Activated T-cell treated with anti-CD3 and anti-CD28 coated beads, Interleukin-2, amount 50 U/mL, for 24 hours (primary cell): ENCODE measurements around the gene SCAI.
"Not testable (repeated sequence)": the region's sequence is repeated elsewhere in the genome, so short reads cannot be mapped to it uniquely, and the experiment has no call there.

Experiments
- DNase-seq: peaks from one replicate; pipeline ENCODE4 v3.0.0-alpha.2; 2020
- H3K27ac Mint-ChIP-seq: 2 replicates; pipeline ENCODE4 v1.8.0; 2020; ENCODE audit warnings: mild to moderate bottlenecking, mixed read lengths
- H3K27me3 Mint-ChIP-seq: 2 replicates; pipeline ENCODE4 v1.8.0; 2020; ENCODE audit warnings: mixed read lengths
- H3K36me3 Mint-ChIP-seq: 2 replicates; pipeline ENCODE4 v1.8.0; 2020; ENCODE audit warnings: low read depth, mixed read lengths
- H3K4me1 Mint-ChIP-seq: 2 replicates; pipeline ENCODE4 v1.8.0; 2020; ENCODE audit warnings: low read depth, mixed read lengths
- H3K4me3 Mint-ChIP-seq: 2 replicates; pipeline ENCODE4 v1.8.0; 2020; ENCODE audit warnings: mild to moderate bottlenecking, moderate library complexity, mixed read lengths
- H3K9me3 Mint-ChIP-seq: 2 replicates; pipeline ENCODE4 v1.8.0; 2020; ENCODE audit warnings: mixed read lengths

Gene SCAI

DNA sequence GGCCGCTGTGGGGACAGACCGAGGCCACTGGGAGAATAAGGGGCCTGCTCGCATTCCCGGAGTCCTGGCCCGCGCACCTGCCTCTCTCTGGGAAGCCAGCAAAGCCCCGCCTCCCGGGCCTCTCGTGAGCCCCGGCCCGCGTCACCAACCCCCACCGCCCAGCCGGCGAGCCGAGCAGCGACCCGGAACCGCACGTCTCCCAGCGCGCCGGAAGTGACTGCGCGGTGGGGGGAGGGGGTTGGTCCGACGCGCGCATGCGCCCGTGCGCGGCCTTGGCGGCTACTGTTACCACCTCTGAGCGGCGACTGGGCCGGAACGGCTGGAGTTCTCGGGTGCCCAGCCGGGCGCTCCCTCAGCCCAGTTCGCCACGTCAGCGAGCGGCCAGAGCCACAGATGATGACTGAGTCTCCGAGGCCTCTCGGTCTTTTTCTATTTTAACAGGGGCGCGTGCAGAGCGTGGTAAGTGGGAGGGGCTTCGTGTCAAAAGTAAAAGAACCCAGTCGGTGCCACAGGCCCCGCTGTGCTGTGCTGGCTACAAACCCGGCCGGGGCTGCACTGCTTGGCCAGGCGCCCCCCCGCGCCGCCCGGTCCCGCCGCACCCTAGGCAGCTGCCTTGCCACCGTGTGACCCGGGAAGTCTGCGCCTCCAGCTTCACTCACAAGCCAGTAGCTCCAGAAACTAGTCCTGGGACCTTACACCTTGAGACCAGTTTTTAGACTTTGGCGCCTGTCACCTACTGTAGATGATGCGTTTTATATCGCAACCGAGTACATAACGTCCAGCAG lies 202.2 kb downstream of the SCAI start, which contains the start of gene GOLGA1:
TSS of gene GOLGA1 (minus strand) at position 190 of the 785 bp plus-strand sequence. CDS start 2,372 bp downstream, outside the sequence.
- Mint-ChIP-seq H3K36me3 (peaks cover 44% of the 10 kb centered on the region), H3K27me3 (no peaks in the 10 kb centered on the region), H3K9me3 (no peaks in the 10 kb centered on the region), H3K4me3 (peak within 1 kb of the TSS; percentile 89), H3K27ac (peak within 1 kb of the TSS; percentile 98), H3K4me1 (peaks cover 29% of the 10 kb centered on the region)
- DNase-seq = peak; percentile 96

- Mint-ChIP-seq H3K27me3 (no peaks in the 10 kb centered on the region), H3K4me1 (peaks cover 29% of the 10 kb centered on the region), H3K4me3 (peak overlapping the region; percentile 89), H3K9me3 (no peaks in the 10 kb centered on the region), H3K36me3 (peaks cover 50% of the 10 kb centered on the region), H3K27ac (peak overlapping the region; percentile 98)
- no peak for DNase-seq
Observed at GRCh38 chr9:124940521-124940893, 202.8 kb downstream of the SCAI start.

- Mint-ChIP-seq H3K9me3 (no peaks in the 10 kb centered on the region), H3K27me3 (no peaks in the 10 kb centered on the region), H3K4me1 (peaks cover 29% of the 10 kb centered on the region), H3K36me3 (peaks cover 55% of the 10 kb centered on the region), H3K4me3 (peak overlapping the region; percentile 89), H3K27ac (peak overlapping the region; percentile 98)
- no peak for DNase-seq
Observed at GRCh38 chr9:124939944-124940343, 203.4 kb downstream of the SCAI start.

GRCh38 chr9:124934290-124934689 lies 209.0 kb downstream of the SCAI start:
- peaks cover 88% of the 10 kb centered on the region for H3K36me3 Mint-ChIP-seq
- no peak overlapping the region for H3K4me3 Mint-ChIP-seq
- H3K4me1 Mint-ChIP-seq = peaks cover 19% of the 10 kb centered on the region
- no peaks in the 10 kb centered on the region for H3K9me3 Mint-ChIP-seq
- DNase-seq = no peak
- H3K27me3 Mint-ChIP-seq = no peaks in the 10 kb centered on the region
- H3K27ac Mint-ChIP-seq = no peak overlapping the region

GRCh38 chr9:124932333-124932732 lies 211.0 kb downstream of the SCAI start:
- no peaks in the 10 kb centered on the region for H3K9me3 Mint-ChIP-seq
- H3K36me3 Mint-ChIP-seq = peaks cover 89% of the 10 kb centered on the region

DNA sequence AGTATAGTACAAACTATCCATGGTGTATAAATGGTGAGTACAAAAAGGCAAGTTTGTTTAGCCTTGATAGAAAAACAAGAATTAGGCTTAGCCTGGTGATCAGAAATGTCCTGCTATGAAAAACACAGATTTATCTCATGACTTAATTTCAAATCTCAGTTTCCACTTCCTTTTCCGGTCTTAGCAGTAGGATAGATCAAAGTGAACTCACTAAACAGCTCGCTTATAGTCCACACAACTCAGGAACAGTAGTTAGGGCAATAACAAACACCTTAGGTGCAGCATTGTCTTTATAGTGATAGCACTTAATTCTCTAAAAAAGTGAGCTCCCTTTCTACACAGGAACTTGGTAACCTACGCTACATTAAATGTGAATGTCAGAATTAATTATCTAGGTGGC lies 213.9 kb downstream of the SCAI start:
- peaks cover 89% of the 10 kb centered on the region for H3K36me3 Mint-ChIP-seq
- no peak overlapping the region for H3K4me3 Mint-ChIP-seq
- H3K4me1 Mint-ChIP-seq = peaks cover 8% of the 10 kb centered on the region
- H3K27me3 Mint-ChIP-seq = no peaks in the 10 kb centered on the region
- H3K9me3 Mint-ChIP-seq = no peaks in the 10 kb centered on the region
- no peak for DNase-seq
- H3K27ac Mint-ChIP-seq = no peak overlapping the region

More at GRCh38 chr9:124932333-124932732, 211.0 kb downstream of the SCAI start:
- Mint-ChIP-seq H3K4me3 (no peak overlapping the region), H3K27me3 (no peaks in the 10 kb centered on the region), H3K27ac (no peak overlapping the region), H3K4me1 (peaks cover 9% of the 10 kb centered on the region)
- no peak for DNase-seq

GRCh38 chr9:124928116-124928515 lies 215.2 kb downstream of the SCAI start:
- H3K27me3 Mint-ChIP-seq = no peaks in the 10 kb centered on the region
- H3K4me1 Mint-ChIP-seq = peaks cover 4% of the 10 kb centered on the region
- H3K9me3 Mint-ChIP-seq = no peaks in the 10 kb centered on the region
- H3K36me3 Mint-ChIP-seq = peaks cover 85% of the 10 kb centered on the region
- H3K27ac Mint-ChIP-seq = no peak overlapping the region
- H3K4me3 Mint-ChIP-seq = no peak overlapping the region
- DNase-seq = no peak

- DNase-seq, H3K27ac Mint-ChIP-seq, H3K9me3 Mint-ChIP-seq, H3K4me3 Mint-ChIP-seq, H3K4me1 Mint-ChIP-seq, H3K27me3 Mint-ChIP-seq: not testable (repeated sequence)
- peaks cover 61% of the 10 kb centered on the region for H3K36me3 Mint-ChIP-seq
Observed at GRCh38 chr9:124920394-124920793, 222.9 kb downstream of the SCAI start.

GRCh38 chr9:124914753-124915405 lies 228.4 kb downstream of the SCAI start:
- H3K27ac Mint-ChIP-seq = no peak overlapping the region
- no peaks in the 10 kb centered on the region for H3K27me3 Mint-ChIP-seq
- no peaks in the 10 kb centered on the region for H3K9me3 Mint-ChIP-seq
- H3K4me1 Mint-ChIP-seq = no peaks in the 10 kb centered on the region
- H3K36me3 Mint-ChIP-seq = peaks cover 66% of the 10 kb centered on the region
- no peak overlapping the region for H3K4me3 Mint-ChIP-seq
- DNase-seq = no peak

DNA sequence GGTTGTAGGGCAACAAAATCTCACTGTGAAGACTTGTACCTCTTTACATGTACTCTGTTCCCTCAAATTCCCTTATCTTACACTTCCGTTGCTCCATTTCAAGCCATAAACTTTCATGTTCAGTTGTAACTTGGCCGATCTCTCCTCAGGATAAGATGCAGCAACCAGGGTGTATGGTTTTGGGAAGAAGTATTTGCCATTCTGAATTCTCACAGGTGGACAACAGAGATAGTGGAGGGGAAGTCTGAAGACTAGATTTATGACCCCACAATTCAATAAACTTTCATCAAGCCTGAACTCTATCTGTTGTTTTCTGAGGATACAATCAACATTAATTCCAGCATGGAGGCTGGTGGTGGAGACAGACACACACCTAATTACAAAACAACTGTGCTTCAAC lies 229.9 kb downstream of the SCAI start:
- no peak overlapping the region for H3K4me3 Mint-ChIP-seq
- H3K4me1 Mint-ChIP-seq = no peaks in the 10 kb centered on the region
- H3K27ac Mint-ChIP-seq = no peak overlapping the region
- no peak for DNase-seq
- no peaks in the 10 kb centered on the region for H3K9me3 Mint-ChIP-seq
- no peaks in the 10 kb centered on the region for H3K27me3 Mint-ChIP-seq
- peaks cover 60% of the 10 kb centered on the region for H3K36me3 Mint-ChIP-seq

DNA sequence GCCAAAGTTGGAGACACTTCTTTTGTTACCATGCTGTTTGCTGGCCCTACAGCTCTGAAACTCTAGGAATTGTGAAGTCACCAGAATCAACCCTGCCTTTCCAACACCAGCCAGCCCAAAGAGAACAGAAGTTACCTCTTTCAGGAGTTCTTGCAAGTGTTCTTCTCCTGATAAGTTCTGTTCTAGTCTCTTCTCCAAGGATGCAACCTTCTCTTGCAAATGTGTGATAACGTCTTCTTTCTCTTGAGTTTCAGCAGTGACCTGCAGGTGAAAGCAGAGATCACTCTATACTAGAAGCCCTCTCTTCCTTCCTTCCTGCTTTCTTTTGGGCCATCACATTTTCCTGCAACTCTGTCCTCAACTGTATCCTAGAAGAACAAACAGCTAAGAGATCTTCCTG lies 231.6 kb downstream of the SCAI start:
- Mint-ChIP-seq H3K4me3 (no peak overlapping the region), H3K36me3 (peaks cover 71% of the 10 kb centered on the region), H3K27ac (no peak overlapping the region), H3K27me3 (no peaks in the 10 kb centered on the region), H3K4me1 (no peaks in the 10 kb centered on the region), H3K9me3 (no peaks in the 10 kb centered on the region)
- no peak for DNase-seq

DNA sequence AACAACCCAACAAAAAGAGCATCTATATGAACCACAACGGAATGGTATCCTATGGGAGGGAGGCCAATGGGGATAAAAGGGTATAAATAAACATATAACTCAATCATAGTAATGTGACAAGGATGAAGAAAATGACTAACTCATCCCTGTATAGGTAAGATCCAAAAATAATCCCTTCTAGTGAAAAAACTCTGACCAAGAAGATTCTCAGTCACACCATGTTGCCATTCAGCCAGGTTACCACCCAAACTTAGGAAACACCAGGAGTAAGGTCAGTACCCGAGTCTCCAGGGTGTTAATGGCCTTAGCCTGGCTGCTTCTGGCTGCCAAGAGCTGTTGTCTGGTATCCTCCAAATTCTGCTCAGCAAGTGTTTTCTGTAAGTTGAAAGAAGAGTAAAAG lies 235.2 kb downstream of the SCAI start:
- DNase-seq = no peak
- no peaks in the 10 kb centered on the region for H3K27me3 Mint-ChIP-seq
- peaks cover 67% of the 10 kb centered on the region for H3K36me3 Mint-ChIP-seq
- no peak overlapping the region for H3K4me3 Mint-ChIP-seq
- no peak overlapping the region for H3K27ac Mint-ChIP-seq
- H3K4me1 Mint-ChIP-seq = no peaks in the 10 kb centered on the region
- no peaks in the 10 kb centered on the region for H3K9me3 Mint-ChIP-seq

- H3K27me3 Mint-ChIP-seq = no peaks in the 10 kb centered on the region
- H3K27ac Mint-ChIP-seq = no peak overlapping the region
- H3K9me3 Mint-ChIP-seq = no peaks in the 10 kb centered on the region
- no peaks in the 10 kb centered on the region for H3K4me1 Mint-ChIP-seq
- no peak overlapping the region for H3K4me3 Mint-ChIP-seq
- peaks cover 66% of the 10 kb centered on the region for H3K36me3 Mint-ChIP-seq
- no peak for DNase-seq
Observed at GRCh38 chr9:124906966-124907365, 236.4 kb downstream of the SCAI start.

GRCh38 chr9:124899845-124900244 lies 243.5 kb downstream of the SCAI start:
- no peak overlapping the region for H3K27ac Mint-ChIP-seq

More at GRCh38 chr9:124899845-124900244, 243.5 kb downstream of the SCAI start:
- Mint-ChIP-seq H3K27me3 (no peaks in the 10 kb centered on the region), H3K4me3 (no peak overlapping the region), H3K4me1 (peaks cover 7% of the 10 kb centered on the region), H3K36me3 (peaks cover 76% of the 10 kb centered on the region), H3K9me3 (no peaks in the 10 kb centered on the region)
- DNase-seq = no peak
